GM03348 (cell line): ENCODE measurements around the gene SIRT5.

Experiments used
- DNase-seq: peaks from one replicate; pipeline ENCODE4 v3.0.0; 2012; ENCODE audit warnings: low spot score

Gene SIRT5

DNA sequence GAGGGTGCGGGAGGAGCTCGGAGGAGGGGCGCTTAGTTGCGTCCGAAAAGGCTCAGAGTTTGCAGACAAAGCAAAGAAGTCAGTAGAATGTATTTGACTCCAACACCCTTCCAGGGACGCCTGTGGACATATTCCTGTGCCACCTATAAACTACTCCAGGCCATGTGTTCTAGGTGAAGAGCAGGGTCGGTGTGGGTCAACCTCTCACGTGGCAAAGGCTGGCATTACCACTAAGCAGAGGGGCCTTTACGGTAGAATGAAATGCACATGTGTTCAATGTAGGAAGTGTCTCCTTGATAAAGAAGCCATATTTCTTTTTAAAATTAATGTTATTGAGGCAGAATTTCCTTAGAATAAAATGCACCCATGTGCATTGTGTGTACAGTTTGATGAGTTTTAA is 15.4 kb downstream of the SIRT5 start:
- DNase-seq = no peak

DNA sequence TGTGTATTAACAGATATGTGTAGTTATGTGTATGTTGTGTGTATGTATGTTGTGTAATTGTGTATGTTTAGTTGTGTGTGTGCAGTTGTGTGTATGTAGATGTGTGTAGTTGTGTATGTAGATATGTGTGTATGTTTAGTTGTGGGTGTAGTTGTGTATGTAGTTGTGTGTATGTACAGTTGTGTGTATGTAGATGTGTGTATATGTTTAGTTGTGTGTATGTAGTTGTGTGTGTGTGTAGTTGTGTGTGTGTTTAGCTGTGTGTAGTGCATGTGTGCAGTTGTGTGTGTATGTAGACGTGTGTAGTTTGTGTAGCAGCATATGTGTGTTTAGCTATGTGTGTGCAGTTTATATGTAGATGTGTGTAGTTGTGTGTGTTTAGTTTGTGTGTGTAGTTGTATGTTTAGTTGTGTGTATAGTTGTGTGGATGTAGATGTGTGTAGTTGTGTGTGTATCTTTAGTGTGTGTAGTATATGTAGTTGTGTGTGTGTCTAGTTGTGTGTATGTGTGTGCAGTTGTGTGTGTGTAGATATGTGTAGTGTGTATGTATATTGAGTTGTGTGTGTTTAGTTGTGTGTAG is 16.3 kb downstream of the SIRT5 start:
- no peak for DNase-seq

DNA sequence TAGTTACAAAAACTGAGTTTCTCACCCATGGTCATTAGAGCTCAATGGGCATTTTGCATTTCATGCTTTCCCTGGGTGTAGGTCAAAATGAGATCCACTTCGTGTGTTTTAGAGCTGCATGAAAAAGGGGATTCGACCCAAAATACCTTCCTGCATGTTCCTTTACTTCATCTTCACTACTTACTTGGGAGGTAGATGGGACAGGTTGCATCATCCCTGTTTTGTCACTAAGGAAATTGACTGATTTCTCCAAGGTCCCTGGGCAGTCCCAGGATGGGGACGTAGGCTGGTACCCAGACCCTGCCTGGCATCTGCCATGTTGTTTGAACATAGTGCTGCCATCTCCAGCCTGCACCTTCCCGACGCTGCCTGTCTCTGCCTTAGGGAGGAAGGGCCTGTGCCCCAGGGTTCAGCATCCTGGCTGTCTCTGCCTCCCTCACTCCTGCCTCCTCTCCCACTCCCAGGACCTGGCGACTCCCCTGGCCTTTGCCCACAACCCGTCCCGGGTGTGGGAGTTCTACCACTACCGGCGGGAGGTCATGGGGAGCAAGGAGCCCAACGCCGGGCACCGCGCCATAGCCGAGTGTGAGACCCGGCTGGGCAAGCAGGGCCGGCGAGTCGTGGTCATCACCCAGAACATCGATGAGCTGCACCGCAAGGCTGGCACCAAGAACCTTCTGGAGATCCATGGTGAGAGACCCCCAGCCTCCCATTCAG is 17.0 kb downstream of the SIRT5 start:
- DNase-seq = no peak

- DNase-seq = no peak
These were observed 18.7 kb downstream of the SIRT5 start for GRCh38 chr6:13593103-13593502.

- peak; percentile 20 for DNase-seq
These were observed 19.3 kb downstream of the SIRT5 start for GRCh38 chr6:13593720-13594119.

DNA sequence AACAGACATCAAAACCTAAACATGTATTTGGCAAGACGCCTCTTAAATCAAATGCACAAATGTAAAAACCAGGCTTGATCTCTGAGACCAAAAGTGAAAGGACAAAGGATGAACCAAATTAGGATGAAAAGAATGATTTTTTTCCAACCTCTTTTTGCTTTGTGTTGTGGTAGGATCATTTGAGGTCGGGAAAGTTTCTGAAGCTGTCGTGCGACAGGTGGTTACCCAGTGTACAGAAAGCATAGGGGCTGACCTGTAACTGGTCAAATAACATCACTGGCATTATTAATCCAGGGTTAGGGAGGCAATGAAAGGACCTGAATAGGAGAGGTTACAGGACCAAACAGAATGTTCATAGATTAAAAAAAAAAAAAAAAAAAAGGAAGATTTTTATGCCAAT is 22.7 kb downstream of the SIRT5 start:
- no peak for DNase-seq

- DNase-seq = no peak
These were observed 25.6 kb downstream of the SIRT5 start for GRCh38 chr6:13600036-13600435.

DNA sequence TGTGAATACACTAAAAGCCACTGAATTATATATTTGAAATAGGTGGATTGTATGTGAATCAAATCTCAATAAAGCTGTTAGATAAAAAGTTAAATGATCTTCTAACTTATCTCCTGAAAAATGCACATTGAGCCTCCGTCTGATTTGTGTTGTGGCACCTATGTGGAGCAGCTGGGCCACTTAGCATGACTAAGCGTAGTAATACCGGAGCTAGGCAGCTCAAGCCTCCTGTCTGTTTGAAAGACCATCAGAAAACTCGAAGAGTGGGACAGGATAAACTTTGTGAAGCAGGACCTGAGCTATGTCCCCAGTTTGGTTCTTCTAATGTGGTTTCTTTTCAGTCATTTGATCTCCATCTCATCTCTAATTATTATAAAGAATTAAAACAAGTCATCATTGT is 29.7 kb downstream of the SIRT5 start:
- DNase-seq = no peak

- no peak for DNase-seq
These were observed 30.4 kb downstream of the SIRT5 start for GRCh38 chr6:13604546-13605416.

DNA sequence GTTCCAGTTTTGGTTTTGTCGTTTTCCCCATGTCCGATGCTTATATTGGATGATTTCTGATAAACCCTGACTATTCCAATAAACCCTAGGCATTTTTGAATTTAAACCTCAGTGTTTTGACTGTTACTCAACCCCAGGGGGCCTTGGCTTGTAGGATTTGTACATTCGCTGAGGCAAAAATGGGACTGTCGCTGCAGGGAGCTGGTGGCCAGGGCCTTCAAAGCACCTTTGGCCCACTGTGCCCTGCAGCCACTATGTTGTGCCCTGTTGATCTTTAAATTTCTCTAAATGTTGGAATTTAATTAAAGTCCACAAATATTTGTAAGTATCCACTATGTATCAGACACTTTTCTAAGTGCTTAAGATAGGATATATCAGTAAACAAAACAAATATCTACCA is 31.2 kb downstream of the SIRT5 start:
- no peak for DNase-seq

- no peak for DNase-seq
These were observed 37.3 kb downstream of the SIRT5 start for GRCh38 chr6:13611715-13612114.

DNA sequence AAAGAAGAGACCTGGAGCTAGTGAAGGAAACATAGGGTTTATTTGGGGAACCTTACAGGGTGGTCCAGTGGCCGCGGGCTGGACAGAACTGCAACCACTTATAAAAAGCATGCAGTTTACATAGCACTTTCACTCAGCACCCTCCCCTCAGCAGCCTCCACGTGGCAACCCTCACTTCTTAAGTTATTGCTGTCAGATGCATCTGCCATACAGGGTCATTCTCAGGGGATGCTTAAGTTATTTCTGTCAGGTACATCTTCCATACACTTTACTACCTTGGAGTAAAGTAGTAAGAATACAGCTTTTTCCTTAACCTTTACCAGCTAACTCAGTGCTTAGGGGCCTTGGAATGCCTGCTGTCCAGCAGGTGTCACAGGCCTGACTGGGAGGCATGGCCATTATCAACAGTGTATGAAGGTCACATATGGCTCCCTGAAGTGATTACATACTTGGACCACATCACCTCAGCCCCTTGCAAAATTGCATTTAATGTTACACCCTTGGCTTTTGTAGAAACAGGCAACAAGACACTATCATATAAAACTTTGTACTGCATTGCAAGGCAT is 38.7 kb downstream of the SIRT5 start:
- no peak for DNase-seq

GRCh38 chr6:13614126-13614925 is 39.9 kb downstream of the SIRT5 start:
- DNase-seq = peak; percentile 72

GRCh38 chr6:13614926-13615791 is 40.8 kb downstream of the SIRT5 start, which contains the start of gene NOL7:
NOL7 (plus strand) TSS chr6:13615335; CDS start chr6:13615359, 24 bp downstream.
- DNase-seq = peak; percentile 99

DNA sequence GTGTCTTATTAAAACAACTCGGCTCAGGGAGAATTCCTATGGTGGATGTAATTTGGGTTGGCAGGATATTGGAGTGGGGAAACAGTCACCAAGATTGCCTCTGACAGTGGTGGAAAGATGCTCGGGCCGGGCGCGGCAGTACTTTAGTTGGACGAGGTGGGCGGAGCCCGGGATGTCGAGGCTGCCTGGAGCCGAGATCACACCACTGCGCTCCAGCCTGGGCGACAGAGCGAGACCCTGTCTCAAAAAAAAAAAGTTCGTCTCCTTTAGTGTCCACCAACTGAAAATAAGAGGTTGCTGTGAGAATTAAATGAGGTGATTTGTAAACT is 41.4 kb downstream of the SIRT5 start:
- peak; percentile 66 for DNase-seq

- DNase-seq = no peak
These were observed 42.7 kb downstream of the SIRT5 start for GRCh38 chr6:13617066-13617465.

DNA sequence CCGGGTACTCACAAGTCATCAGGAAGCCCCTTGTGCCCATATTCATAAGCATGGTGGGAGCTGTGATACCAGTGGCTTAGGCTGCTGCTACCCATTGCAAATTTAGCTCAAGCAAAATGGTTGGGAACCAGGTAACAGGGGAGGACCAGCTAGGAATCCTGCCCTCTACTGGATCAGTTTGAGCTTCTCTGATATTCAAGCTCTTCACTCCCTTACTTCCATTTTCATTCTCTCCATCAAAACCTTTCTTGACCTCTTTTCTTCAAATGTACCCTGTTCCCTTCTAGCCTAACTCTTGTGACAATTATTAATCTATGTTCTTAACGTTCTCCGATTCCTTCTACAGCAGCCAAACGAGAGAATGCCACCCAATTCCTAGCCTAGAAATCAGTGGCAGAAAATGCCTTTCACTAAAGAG is 50.5 kb downstream of the SIRT5 start:
- DNase-seq = peak; percentile 38

GRCh38 chr6:13629459-13630116 is 55.2 kb downstream of the SIRT5 start:
- DNase-seq = no peak

DNA sequence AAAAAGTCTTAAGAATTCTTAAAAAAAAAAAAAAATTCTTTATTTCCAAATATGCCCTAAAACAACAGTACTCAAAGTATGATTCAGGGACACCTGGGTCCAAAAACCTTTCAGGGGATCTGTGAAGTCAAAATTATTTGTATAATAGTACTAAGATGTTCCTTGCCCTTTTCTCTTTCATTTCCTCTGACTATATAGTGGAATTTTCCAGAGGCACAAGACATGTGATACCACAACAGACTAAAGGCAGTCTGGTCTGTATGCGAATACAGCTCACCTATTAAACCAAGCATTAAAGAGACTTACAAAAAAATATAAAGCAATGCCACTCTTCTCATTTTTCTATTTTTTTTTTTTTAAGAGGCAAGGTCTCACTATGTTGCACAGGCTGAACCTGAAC is 56.1 kb downstream of the SIRT5 start:
- DNase-seq = no peak

DNA sequence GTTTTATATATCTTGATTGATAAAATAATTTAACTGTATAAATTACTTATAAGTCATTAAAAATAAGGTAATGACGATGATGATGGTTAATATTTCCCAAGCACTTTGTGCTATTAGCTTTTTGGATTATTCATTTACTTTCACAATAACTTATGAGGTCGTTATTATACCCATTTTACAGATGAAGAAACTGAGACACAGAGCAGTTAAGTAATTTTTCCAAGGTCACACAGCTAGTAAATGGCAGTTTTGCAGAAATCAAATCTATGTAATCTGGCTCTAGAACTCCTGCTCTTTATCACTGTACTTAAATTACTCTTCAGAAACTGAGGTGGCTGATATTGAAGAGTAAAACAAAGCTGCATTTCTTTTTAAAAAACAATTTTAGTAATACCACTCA is 58.9 kb downstream of the SIRT5 start:
- DNase-seq = no peak
